PC-3 (cell line): ENCODE measurements around the gene GPR84. TPM values are rescaled to one million over a fixed set of nuclear protein-coding genes. Genes with fewer than 3 reads are reported as not detected.

Source experiments
- ATAC-seq: fragments of 200-7000 bp; cut with Tn5 transposase; 2 replicates; pipeline ENCODE4 v1.9.1; 2020; ENCODE audit warnings: mild to moderate bottlenecking, moderate library complexity
- BruUV-seq: library from RNA; stranded (reverse); fragments of 400-500 nt; replicated peaks from 2 replicates; lab custom pipeline; 2021; lab: Mats Ljungman, UMichigan
- CTCF ChIA-PET: fragments of 300-600 bp; sonication (Branson Sonifier 250); formaldehyde crosslinking; loops from one replicate; lab custom pipeline; 2022; ENCODE audit warnings: antibody characterized with exemption; lab: Charles Lee
- POLR2A ChIA-PET: fragments of 300-600 bp; sonication (Branson Sonifier 250); formaldehyde crosslinking; loops from one replicate; lab custom pipeline; 2022; ENCODE audit warnings: antibody characterized with exemption; ENCODE audit not compliant: unreplicated experiment; lab: Charles Lee
- DNase-seq: peaks from one replicate; pipeline ENCODE4 v3.0.0-alpha.2; 2015
- H2AFZ ChIP-seq: fragments of 300-600 bp; sonication (generic); 2 replicates; pipeline ENCODE4 v1.6.0; 2016; ENCODE audit warnings: antibody characterized with exemption, low read length
- H3F3A ChIP-seq: fragments of 300-600 bp; sonication (generic); one replicate; pipeline ENCODE4 v1.6.0; 2017; ENCODE audit warnings: antibody characterized with exemption, low read length, control low read depth, mild to moderate bottlenecking; ENCODE audit not compliant: unreplicated experiment
- H3K27ac ChIP-seq: fragments of 300-600 bp; sonication (generic); 2 replicates; pipeline ENCODE4 v1.5.1; 2016; ENCODE audit warnings: mild to moderate bottlenecking, low read length
- H3K27me3 ChIP-seq: fragments of 300-600 bp; sonication (generic); 2 replicates; pipeline ENCODE4 v1.6.1; 2016; ENCODE audit warnings: low read length, mixed read lengths
- H3K36me3 ChIP-seq: fragments of 300-600 bp; sonication (generic); 2 replicates; pipeline ENCODE4 v1.6.1; 2016; ENCODE audit warnings: low read depth, mixed run types, low read length, mixed read lengths
- H3K4me1 ChIP-seq: fragments of 300-600 bp; sonication (generic); 2 replicates; pipeline ENCODE4 v1.5.1; 2016; ENCODE audit warnings: low read length; ENCODE audit not compliant: insufficient read depth
- H3K4me2 ChIP-seq: fragments of 300-600 bp; sonication (generic); 2 replicates; pipeline ENCODE4 v1.6.0; 2016; ENCODE audit warnings: low read length
- H3K4me3 ChIP-seq: fragments of 300-600 bp; sonication (generic); 2 replicates; pipeline ENCODE4 v1.5.1; 2016; ENCODE audit warnings: mild to moderate bottlenecking, low read length, mixed read lengths
- H3K79me2 ChIP-seq: fragments of 300-600 bp; sonication (generic); 2 replicates; pipeline ENCODE4 v1.6.1; 2017; ENCODE audit warnings: low read length, mixed read lengths
- H3K9ac ChIP-seq: fragments of 300-600 bp; sonication (generic); 2 replicates; pipeline ENCODE4 v1.6.0; 2016; ENCODE audit warnings: mild to moderate bottlenecking, low read length
- H3K9me2 ChIP-seq: fragments of 300-600 bp; sonication (generic); replicated peaks from 2 replicates; pipeline ENCODE4 v1.6.1; 2016; ENCODE audit warnings: mixed run types, low read length, mixed read lengths
- H3K9me3 ChIP-seq: fragments of 300-600 bp; sonication (generic); 2 replicates; pipeline ENCODE4 v1.6.1; 2016; ENCODE audit warnings: low read length, mixed read lengths
- H4K20me1 ChIP-seq: fragments of 300-600 bp; sonication (generic); 2 replicates; pipeline ENCODE4 v1.6.1; 2016; ENCODE audit warnings: low read length, mixed read lengths
- CTCF ChIP-seq: fragments of 300-600 bp; sonication (generic); conservative IDR thresholded peaks from 2 replicates; pipeline ENCODE4 v1.5.1; 2017; ENCODE audit warnings: antibody characterized with exemption, low read depth, mild to moderate bottlenecking, low read length
- EZH2 ChIP-seq: fragments of 300-600 bp; sonication (generic); IDR thresholded peaks from one replicate; pipeline ENCODE4 v1.6.1; 2017; ENCODE audit warnings: antibody characterized with exemption, mild to moderate bottlenecking, low read length; ENCODE audit not compliant: unreplicated experiment
- EZH2phosphoT487 ChIP-seq: fragments of 300-600 bp; sonication (generic); IDR thresholded peaks from 2 replicates; pipeline ENCODE4 v1.6.1; 2018; ENCODE audit warnings: mild to moderate bottlenecking, antibody characterized with exemption, low read length, borderline replicate concordance
- intact Hi-C: fragments of 100-400 bp; cut with micrococcal nuclease; formaldehyde crosslinking; loops from 2 replicates; pipeline ENCODE4 v1.9.0; 2023
- total RNA-seq: library from RNA; depleted of rRNA; stranded (reverse); fragments of >200 nt; gene quantifications from 2 replicates; pipeline ENCODE4 v1.2.3, GENCODE V29; 2014

The GPR84 gene
- total RNA-seq, 1 experiment from 2014 or later, result not detected

- DNase-seq, result no peak
- Histone ChIP-seq H3K79me2 (no peaks in the 10 kb centered on the region), H3K27me3 (no peaks in the 10 kb centered on the region), H3K9ac (no peak overlapping the region), H3K4me2 (no peak overlapping the region), H3K36me3 (peaks cover 3% of the 10 kb centered on the region; the same call in 1 of the 2 replicates), H3K4me1 (no peaks in the 10 kb centered on the region), H3K27ac (no peak overlapping the region), H4K20me1 (no peaks in the 10 kb centered on the region), H3K4me3 (no peak overlapping the region), H3K9me2 (no peaks in the 10 kb centered on the region), H2AFZ (no peak overlapping the region), H3F3A (no peaks in the 10 kb centered on the region), H3K9me3 (no peaks in the 10 kb centered on the region)
- CTCF ChIA-PET, result interaction anchor here (0.5 kb wide), 1 partner anchor 17 kb away, joined by 4 read pairs; no protein-coding TSS in a partner anchor
- TF ChIP-seq CTCF (no peak), EZH2 (no peak), EZH2phosphoT487 (no peak)
- ATAC-seq, result no peak
- no TSS peak for BruUV-seq
- POLR2A ChIA-PET, result no interaction called here
- intact Hi-C loops, result no loop called here
These were observed 40.8 kb upstream of the GPR84 start for GRCh38 chr12:54405106-54405505.

DNA sequence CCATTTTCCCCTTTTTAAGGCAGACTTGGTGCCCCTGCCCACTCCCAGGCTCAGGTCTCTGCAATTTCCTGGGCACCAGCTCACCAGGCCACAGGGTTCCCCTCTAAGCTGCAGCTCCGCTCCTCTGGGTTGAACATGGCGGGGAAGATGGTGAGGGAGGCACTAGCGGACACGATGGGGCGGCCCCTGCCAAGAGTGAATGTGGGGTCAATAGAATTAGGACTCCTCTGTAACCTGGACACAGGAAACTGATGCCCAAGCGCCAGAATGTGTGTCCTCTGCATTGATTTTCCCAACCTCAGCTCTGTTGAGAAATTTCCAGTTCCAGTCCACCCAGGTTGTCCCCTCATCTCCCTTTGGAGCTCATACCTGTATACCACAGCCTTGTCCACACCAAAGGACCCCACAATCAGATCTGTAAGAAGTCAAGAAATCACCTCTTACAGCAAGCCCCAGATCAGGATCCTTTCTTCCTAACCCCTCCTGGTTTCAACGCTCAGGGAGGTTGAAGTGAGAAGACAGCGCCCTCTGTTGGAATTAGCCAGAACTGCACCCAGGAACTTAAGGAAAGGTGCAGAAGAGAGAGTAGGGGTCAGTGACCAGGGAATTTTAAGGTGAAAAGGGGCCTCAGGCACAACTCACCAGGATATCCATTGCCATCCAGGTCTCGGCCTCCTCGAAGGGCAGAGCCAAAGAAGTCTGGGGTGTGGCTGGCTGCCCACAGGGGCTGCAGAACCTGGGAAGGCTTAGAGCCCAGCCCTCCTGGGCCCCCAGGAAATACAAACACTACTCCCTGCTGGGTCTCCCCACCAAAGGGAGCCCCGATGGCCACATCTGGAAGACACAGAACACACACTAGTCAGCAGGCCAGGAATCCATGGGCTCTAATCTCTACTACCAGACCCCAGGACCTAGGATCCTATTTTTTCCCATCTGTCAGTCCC, 40.0 kb upstream of the GPR84 start:
- H3K4me3 ChIP-seq, result no peak overlapping the region
- H3K9me3 ChIP-seq, result no peaks in the 10 kb centered on the region
- H3K27me3 ChIP-seq, result no peaks in the 10 kb centered on the region
- no peak overlapping the region for H3K4me2 ChIP-seq
- peaks cover 5% of the 10 kb centered on the region; the same call in 1 of the 2 replicates for H3K36me3 ChIP-seq
- H3K79me2 ChIP-seq, result no peaks in the 10 kb centered on the region
- H3K9me2 ChIP-seq, result no peaks in the 10 kb centered on the region
- intact Hi-C loops, result no loop called here
- H4K20me1 ChIP-seq, result no peaks in the 10 kb centered on the region
- CTCF ChIA-PET, result interaction anchor here (0.5 to 0.7 kb wide), 2 partner anchors 33 to 883 kb away, joined by 3 to 4 read pairs; no protein-coding TSS in a partner anchor
- no peak overlapping the region for H3K27ac ChIP-seq
- H3K4me1 ChIP-seq, result no peaks in the 10 kb centered on the region
- peak; percentile 46 for ATAC-seq
- BruUV-seq, result no TSS peak
- peak; percentile 76 for DNase-seq
- no peak overlapping the region for H2AFZ ChIP-seq
- no peaks in the 10 kb centered on the region for H3F3A ChIP-seq
- TF ChIP-seq CTCF, result peak; percentile 97
- no peak for TF ChIP-seq EZH2phosphoT487
- POLR2A ChIA-PET, result no interaction called here
- no peak overlapping the region for H3K9ac ChIP-seq
